ENCODE results near the gene MAGI1. TPM values are rescaled to one million over a fixed set of nuclear protein-coding genes. Genes with fewer than 3 reads are reported as not detected.

The MAGI1 gene
- total RNA-seq, 1 donor = 13.0 TPM

DNA sequence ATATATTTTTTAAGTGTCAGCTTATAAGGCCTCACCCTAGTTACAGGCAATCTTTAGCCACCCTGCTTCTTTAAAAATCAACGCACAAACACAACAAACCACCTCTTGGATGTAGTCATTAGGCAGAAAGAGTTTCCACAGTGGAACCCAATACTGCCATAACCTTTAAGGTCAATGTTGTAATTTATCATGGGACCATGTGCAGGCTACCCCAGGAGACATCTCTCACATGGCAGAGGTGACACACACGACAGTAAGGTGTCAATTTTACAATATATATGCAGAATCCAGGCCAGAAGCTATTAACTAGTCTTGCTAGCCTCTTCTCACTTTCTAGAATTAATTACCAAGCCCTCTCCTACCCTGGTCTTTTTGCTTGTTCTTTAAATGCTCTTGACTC lies 336.5 kb downstream of the MAGI1 start:
- no peak overlapping the region for H3K4me3 ChIP-seq (ENCODE audit: low read depth, low read length)
- TF ChIP-seq, protein P1, sequence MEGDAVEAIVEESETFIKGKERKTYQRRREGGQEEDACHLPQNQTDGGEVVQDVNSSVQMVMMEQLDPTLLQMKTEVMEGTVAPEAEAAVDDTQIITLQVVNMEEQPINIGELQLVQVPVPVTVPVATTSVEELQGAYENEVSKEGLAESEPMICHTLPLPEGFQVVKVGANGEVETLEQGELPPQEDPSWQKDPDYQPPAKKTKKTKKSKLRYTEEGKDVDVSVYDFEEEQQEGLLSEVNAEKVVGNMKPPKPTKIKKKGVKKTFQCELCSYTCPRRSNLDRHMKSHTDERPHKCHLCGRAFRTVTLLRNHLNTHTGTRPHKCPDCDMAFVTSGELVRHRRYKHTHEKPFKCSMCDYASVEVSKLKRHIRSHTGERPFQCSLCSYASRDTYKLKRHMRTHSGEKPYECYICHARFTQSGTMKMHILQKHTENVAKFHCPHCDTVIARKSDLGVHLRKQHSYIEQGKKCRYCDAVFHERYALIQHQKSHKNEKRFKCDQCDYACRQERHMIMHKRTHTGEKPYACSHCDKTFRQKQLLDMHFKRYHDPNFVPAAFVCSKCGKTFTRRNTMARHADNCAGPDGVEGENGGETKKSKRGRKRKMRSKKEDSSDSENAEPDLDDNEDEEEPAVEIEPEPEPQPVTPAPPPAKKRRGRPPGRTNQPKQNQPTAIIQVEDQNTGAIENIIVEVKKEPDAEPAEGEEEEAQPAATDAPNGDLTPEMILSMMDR (IDR thresholded peaks at IDR 0.05; ENCODE audit: insufficient read depth, low read length) = no peak
- no peak for DNase-seq (ENCODE audit: low read depth)

DNA sequence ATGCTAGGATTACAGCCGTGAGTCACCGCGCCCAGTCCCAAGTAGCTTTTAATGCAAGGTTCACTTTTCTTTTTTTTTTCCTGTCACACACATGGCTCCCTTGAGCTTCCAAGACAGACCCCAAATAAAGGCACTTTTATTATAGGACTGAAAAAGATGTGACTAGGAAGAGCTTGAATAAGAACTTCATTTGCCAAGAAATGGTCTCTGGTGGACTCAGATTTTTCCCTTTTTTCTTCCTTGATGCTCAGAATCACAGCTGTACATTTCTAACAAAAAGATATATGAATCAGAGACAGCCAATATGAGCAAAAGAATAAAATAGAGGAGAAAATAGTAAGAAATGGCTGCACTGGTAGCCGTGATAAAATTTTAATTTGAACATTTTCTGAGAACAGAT lies 337.2 kb downstream of the MAGI1 start:
- no peak overlapping the region for H3K4me3 ChIP-seq (ENCODE audit: low read depth, low read length)
- TF ChIP-seq, protein P1 (IDR thresholded peaks at IDR 0.05; ENCODE audit: insufficient read depth, low read length) = no peak
- DNase-seq (ENCODE audit: low read depth) = no peak

- no peak overlapping the region for H3K4me3 ChIP-seq (ENCODE audit: low read depth, low read length)
- DNase-seq (ENCODE audit: low read depth) = no peak
- TF ChIP-seq, protein P1 (IDR thresholded peaks at IDR 0.05; ENCODE audit: insufficient read depth, low read length) = no peak
These were observed 349.3 kb downstream of the MAGI1 start for GRCh38 chr3:65689436-65689835.

GRCh38 chr3:65687741-65688140 lies 351.0 kb downstream of the MAGI1 start:
- TF ChIP-seq, protein P1 (IDR thresholded peaks at IDR 0.05; ENCODE audit: insufficient read depth, low read length) = no peak
- H3K4me3 ChIP-seq (ENCODE audit: low read depth, low read length) = no peak overlapping the region
- DNase-seq (ENCODE audit: low read depth) = no peak

- DNase-seq (ENCODE audit: low read depth) = peak; percentile 41
- TF ChIP-seq, protein P1 (IDR thresholded peaks at IDR 0.05; ENCODE audit: insufficient read depth, low read length) = no peak
- H3K4me3 ChIP-seq (ENCODE audit: low read depth, low read length) = no peak overlapping the region
These were observed 353.0 kb downstream of the MAGI1 start for GRCh38 chr3:65685621-65686235.

- no peak for DNase-seq (ENCODE audit: low read depth)
- H3K4me3 ChIP-seq (ENCODE audit: low read depth, low read length) = no peak overlapping the region
- TF ChIP-seq, protein P1 (IDR thresholded peaks at IDR 0.05; ENCODE audit: insufficient read depth, low read length) = no peak
These were observed 360.2 kb downstream of the MAGI1 start for GRCh38 chr3:65678516-65678915.

GRCh38 chr3:65677486-65678010 lies 361.2 kb downstream of the MAGI1 start:
- DNase-seq (ENCODE audit: low read depth) = no peak
- H3K4me3 ChIP-seq (ENCODE audit: low read depth, low read length) = no peak overlapping the region
- TF ChIP-seq, protein P1 (IDR thresholded peaks at IDR 0.05; ENCODE audit: insufficient read depth, low read length) = no peak
